Measurements from ENCODE around the gene ZBTB17. TPM values are rescaled to one million over a fixed set of nuclear protein-coding genes. Genes with fewer than 3 reads are reported as not detected.
A peak's percentile ranks its signal among the peaks of the same experiment; 100 is the strongest.

Gene ZBTB17
- total RNA-seq, 1 experiment from 2014 or later = 46.3 TPM

DNA sequence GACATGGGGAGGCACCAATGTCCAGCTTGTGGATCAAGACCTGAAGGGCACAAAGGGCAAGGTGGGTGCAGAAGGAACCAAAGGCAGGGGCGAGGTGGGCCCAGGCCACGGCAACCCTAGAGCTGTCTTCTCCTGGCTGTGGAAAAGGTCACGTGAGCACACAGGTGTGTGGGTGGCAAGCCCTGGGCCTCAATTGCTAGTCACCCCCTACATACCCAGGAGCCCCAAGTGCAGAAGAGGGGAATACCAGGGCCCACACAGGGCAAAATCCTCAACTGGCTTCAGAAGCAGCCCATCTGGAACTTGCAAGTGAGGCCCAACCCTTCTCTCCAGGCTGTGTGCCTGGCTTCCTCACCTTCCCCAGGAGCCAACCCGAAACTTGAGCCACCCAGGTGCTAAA, 25.6 kb downstream of the ZBTB17 start:
- TF ChIP-seq, protein P1, sequence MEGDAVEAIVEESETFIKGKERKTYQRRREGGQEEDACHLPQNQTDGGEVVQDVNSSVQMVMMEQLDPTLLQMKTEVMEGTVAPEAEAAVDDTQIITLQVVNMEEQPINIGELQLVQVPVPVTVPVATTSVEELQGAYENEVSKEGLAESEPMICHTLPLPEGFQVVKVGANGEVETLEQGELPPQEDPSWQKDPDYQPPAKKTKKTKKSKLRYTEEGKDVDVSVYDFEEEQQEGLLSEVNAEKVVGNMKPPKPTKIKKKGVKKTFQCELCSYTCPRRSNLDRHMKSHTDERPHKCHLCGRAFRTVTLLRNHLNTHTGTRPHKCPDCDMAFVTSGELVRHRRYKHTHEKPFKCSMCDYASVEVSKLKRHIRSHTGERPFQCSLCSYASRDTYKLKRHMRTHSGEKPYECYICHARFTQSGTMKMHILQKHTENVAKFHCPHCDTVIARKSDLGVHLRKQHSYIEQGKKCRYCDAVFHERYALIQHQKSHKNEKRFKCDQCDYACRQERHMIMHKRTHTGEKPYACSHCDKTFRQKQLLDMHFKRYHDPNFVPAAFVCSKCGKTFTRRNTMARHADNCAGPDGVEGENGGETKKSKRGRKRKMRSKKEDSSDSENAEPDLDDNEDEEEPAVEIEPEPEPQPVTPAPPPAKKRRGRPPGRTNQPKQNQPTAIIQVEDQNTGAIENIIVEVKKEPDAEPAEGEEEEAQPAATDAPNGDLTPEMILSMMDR (IDR thresholded peaks at IDR 0.05; ENCODE audit: unreplicated experiment) = no peak
- Mint-ChIP-seq H3K9me3 (ENCODE audit: unreplicated experiment) (no peaks in the 10 kb centered on the region), H3K4me1 (ENCODE audit: insufficient read depth, unreplicated experiment) (peaks cover 59% of the 10 kb centered on the region), H3K4me3 (ENCODE audit: unreplicated experiment) (peak overlapping the region; percentile 47), H3K27me3 (ENCODE audit: insufficient read depth, unreplicated experiment) (no peaks in the 10 kb centered on the region), H3K36me3 (ENCODE audit: insufficient read depth, unreplicated experiment) (peaks cover 27% of the 10 kb centered on the region), H3K27ac (ENCODE audit: low read depth, unreplicated experiment) (peak overlapping the region; percentile 87)
- CTCF ChIA-PET = interaction anchor here (0.6 to 1.5 kb wide), 6 partner anchors 20 to 1927 kb away, joined by 3 to 5 read pairs (median 3); no protein-coding TSS in a partner anchor
- POLR2A ChIA-PET = interaction anchor here (1.3 to 4.1 kb wide), 8 partner anchors 21 to 153 kb away, joined by 4 to 23 read pairs (median 8); partner anchors contain the start of gene ZBTB17
- no TSS peak for BruUV-seq (replicated peaks)
- no peak for DNase-seq (ENCODE audit: unreplicated experiment)
- intact Hi-C loops (cut with micrococcal nuclease) = no loop called here

DNA sequence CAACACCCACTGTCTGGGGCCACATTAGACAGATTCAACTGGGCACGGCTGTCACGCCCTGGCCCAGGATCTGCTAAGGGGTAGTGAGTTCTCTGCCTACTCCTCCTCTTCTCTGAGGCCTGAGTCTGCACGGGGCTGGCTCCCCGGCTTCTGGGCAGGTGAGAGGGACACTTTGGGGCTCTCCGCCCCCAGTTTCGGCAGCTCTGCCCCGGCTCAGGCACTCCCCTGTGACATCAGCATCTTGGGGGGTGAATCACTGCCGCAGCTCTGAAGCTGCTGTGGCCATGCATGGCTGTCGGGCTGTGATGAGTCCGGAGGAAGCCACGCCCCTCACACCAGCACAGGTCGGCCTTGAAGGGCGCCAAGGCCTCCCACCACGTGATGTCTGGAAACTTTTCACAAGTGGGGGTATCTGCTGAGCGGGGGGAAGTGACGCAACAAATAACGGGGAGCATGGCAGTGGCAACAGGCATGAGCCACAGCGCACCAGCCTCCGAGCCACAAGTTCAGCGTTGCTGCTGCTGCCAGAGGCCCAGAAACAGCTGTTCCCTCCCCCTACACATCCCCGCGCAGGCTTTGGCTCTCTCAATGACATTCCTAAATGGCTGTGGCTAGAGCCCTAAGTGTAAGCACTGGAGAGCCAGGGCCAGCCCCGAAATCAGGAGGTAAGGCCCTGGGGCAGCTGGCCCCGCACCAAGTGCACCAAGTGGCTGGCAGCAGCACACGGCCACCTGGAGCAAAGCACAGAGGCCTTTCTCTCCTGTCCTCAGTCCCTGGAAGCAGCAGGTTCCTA, 26.3 kb downstream of the ZBTB17 start:
- DNase-seq (ENCODE audit: unreplicated experiment) = peak; percentile 95
- BruUV-seq (replicated peaks) = no TSS peak

DNA sequence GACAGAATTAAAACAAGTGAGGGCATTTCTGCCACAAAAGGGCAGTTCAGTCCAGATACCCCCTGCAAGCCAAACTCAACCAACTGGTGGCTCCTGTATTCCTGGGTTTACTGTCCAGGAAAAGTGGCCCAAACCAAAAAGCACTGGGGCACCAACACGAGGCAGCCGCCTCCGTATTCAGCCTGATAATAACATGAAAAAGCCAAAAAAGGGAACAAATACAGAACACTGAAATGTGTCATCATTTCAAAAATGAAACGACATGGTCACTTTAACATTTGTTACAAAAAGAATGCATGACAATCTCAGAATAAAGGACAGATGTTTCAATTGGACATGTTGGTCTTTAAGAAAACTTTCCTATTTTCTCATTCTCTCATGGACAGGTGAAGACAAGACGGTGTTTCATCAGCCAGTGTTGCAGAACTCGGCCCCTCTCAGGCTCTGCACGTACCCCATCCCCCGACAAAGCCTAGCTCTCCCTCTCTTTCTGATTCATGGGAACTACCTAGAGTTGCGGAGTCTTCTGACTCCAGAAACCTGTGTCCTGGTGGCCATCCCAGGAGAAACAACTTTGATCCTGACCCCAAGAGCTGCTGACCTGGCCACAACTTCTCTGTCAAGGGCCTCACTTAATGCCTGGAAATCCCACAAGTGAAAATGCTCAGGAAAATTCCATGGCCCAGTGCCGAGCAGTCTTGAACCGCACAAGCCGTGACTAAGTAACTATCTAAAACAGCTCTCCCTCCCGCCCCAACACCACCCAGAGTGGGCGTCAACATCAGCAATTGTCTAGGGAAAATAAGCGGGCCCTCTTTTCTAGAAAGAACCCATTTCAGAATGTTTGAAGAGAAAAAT, 27.1 kb downstream of the ZBTB17 start:
- ChIA-PET POLR2A (interaction anchor here (0.7 to 4.1 kb wide), 19 partner anchors 11 to 152 kb away, joined by 3 to 23 read pairs (median 5); partner anchors contain the start of genes SPEN and ZBTB17), CTCF (interaction anchor here (0.5 to 1.2 kb wide), 4 partner anchors 15 to 157 kb away, joined by 3 to 8 read pairs (median 6); no protein-coding TSS in a partner anchor)
- Mint-ChIP-seq H3K27me3 (ENCODE audit: insufficient read depth, unreplicated experiment) (no peaks in the 10 kb centered on the region), H3K4me3 (ENCODE audit: unreplicated experiment) (peak overlapping the region; percentile 47), H3K36me3 (ENCODE audit: insufficient read depth, unreplicated experiment) (peaks cover 27% of the 10 kb centered on the region), H3K9me3 (ENCODE audit: unreplicated experiment) (no peaks in the 10 kb centered on the region), H3K27ac (ENCODE audit: low read depth, unreplicated experiment) (peak overlapping the region; percentile 87), H3K4me1 (ENCODE audit: insufficient read depth, unreplicated experiment) (peaks cover 59% of the 10 kb centered on the region)
- DNase-seq (ENCODE audit: unreplicated experiment) = peak; percentile 93
- TF ChIP-seq, protein P1 (IDR thresholded peaks at IDR 0.05; ENCODE audit: unreplicated experiment) = no peak
- intact Hi-C loops (cut with micrococcal nuclease) = loop anchor here (2.0 to 5.0 kb wide), 3 partner anchors 43 to 433 kb away; no protein-coding TSS in a partner anchor
- TSS peak; percentile 61 for BruUV-seq (replicated peaks)

More for the DNA sequence above, 26.3 kb downstream of the ZBTB17 start:
- ChIA-PET CTCF (interaction anchor here (0.6 to 1.5 kb wide), 6 partner anchors 20 to 158 kb away, joined by 3 to 8 read pairs (median 4); no protein-coding TSS in a partner anchor), POLR2A (interaction anchor here (0.7 to 4.1 kb wide), 18 partner anchors 12 to 431 kb away, joined by 3 to 23 read pairs (median 5); partner anchors contain the start of genes SPEN and ZBTB17)
- Mint-ChIP-seq H3K36me3 (ENCODE audit: insufficient read depth, unreplicated experiment) (peaks cover 27% of the 10 kb centered on the region), H3K9me3 (ENCODE audit: unreplicated experiment) (no peaks in the 10 kb centered on the region), H3K27ac (ENCODE audit: low read depth, unreplicated experiment) (peak overlapping the region; percentile 87), H3K27me3 (ENCODE audit: insufficient read depth, unreplicated experiment) (no peaks in the 10 kb centered on the region), H3K4me1 (ENCODE audit: insufficient read depth, unreplicated experiment) (peaks cover 59% of the 10 kb centered on the region), H3K4me3 (ENCODE audit: unreplicated experiment) (peak overlapping the region; percentile 47)
- intact Hi-C loops (cut with micrococcal nuclease) = loop anchor here (2.0 to 5.0 kb wide), 3 partner anchors 43 to 433 kb away; no protein-coding TSS in a partner anchor
- TF ChIP-seq, protein P1 (IDR thresholded peaks at IDR 0.05; ENCODE audit: unreplicated experiment) = no peak
